Keratinocyte (primary cell): ENCODE results near the gene LSM3. TPM values are rescaled to one million over a fixed set of nuclear protein-coding genes. Genes with fewer than 3 reads are reported as not detected.

Experiments used
- DNase-seq: peaks from one replicate; pipeline ENCODE4 v3.0.0-alpha.2; 2011; ENCODE audit warnings: low read depth, missing footprints, low spot score
- FAIRE-seq: peaks from 2 replicates; lab custom pipeline; 2011; peaks lifted over from hg19 to GRCh38; lab: Jason Lieb, UNC
- H2AFZ ChIP-seq: 2 replicates; pipeline ENCODE4 v1.6.0; 2012; ENCODE audit warnings: low read length, control low read depth, inconsistent platforms; ENCODE audit not compliant: control insufficient read depth
- H3K27ac ChIP-seq: 2 replicates; pipeline ENCODE4 v1.5.1; 2011; ENCODE audit warnings: low read length; ENCODE audit not compliant: control insufficient read depth, insufficient read depth
- H3K27me3 ChIP-seq: 3 replicates; pipeline ENCODE4 v1.6.0; 2011; ENCODE audit warnings: low read length; ENCODE audit not compliant: control insufficient read depth, insufficient read depth; ENCODE audit errors: extremely low read depth
- H3K36me3 ChIP-seq, 2 experiments: 2 replicates in 1 of 2; 3 replicates in 1 of 2; pipeline ENCODE4 v1.5.1; 2011; ENCODE audit warnings: low read length in 2 of 2, mild to moderate bottlenecking in 1 of 2; ENCODE audit not compliant: control insufficient read depth in 2 of 2, insufficient read depth in 2 of 2; ENCODE audit errors: extremely low read depth in 1 of 2
- H3K4me1 ChIP-seq: 3 replicates; pipeline ENCODE4 v1.5.1; 2011; ENCODE audit warnings: low read length; ENCODE audit not compliant: control insufficient read depth, insufficient read depth; ENCODE audit errors: extremely low read depth
- H3K4me2 ChIP-seq: 3 replicates; pipeline ENCODE4 v1.6.0; 2011; ENCODE audit warnings: low read depth, low read length; ENCODE audit not compliant: control insufficient read depth, insufficient read depth; ENCODE audit errors: extremely low read depth
- H3K4me3 ChIP-seq, 3 experiments: fragments of 200-600 bp in 1 of 3; sonication (generic) in 1 of 3; 2 replicates in 2 of 3; 3 replicates in 1 of 3; pipeline ENCODE4 v1.5.1; 2011 to 2016; ENCODE audit warnings: low read length in 3 of 3, mild to moderate bottlenecking in 3 of 3, control low read depth in 2 of 3, inconsistent platforms in 1 of 3, low read depth in 1 of 3, mixed read lengths in 1 of 3, mixed run types in 1 of 3, moderate library complexity in 1 of 3; ENCODE audit not compliant: control insufficient read depth in 2 of 3, insufficient read depth in 2 of 3; ENCODE audit errors: extremely low read depth in 1 of 3
- H3K79me2 ChIP-seq: 2 replicates; pipeline ENCODE4 v1.6.0; 2012; ENCODE audit warnings: low read length; ENCODE audit not compliant: control insufficient read depth, insufficient read depth
- H3K9ac ChIP-seq: 3 replicates; pipeline ENCODE4 v1.6.0; 2011; ENCODE audit warnings: low read length; ENCODE audit not compliant: control insufficient read depth, insufficient read depth; ENCODE audit errors: extremely low read depth
- H3K9me1 ChIP-seq: 3 replicates; pipeline ENCODE4 v1.6.0; 2011; ENCODE audit warnings: low read length; ENCODE audit not compliant: control insufficient read depth, insufficient read depth; ENCODE audit errors: extremely low read depth
- H3K9me3 ChIP-seq: 2 replicates; pipeline ENCODE4 v1.5.1; 2012; ENCODE audit warnings: low read depth, low read length; ENCODE audit not compliant: control insufficient read depth
- H4K20me1 ChIP-seq: 3 replicates; pipeline ENCODE4 v1.6.0; 2011; ENCODE audit warnings: low read length; ENCODE audit not compliant: control insufficient read depth, insufficient read depth; ENCODE audit errors: extremely low read depth
- EZH2 ChIP-seq: IDR thresholded peaks from one replicate; pipeline ENCODE4 v1.6.1; 2012; ENCODE audit warnings: inconsistent platforms, mild to moderate bottlenecking, low read length, moderate library complexity
- dilution Hi-C: fragments of 300-500 bp; cut with MboI; formaldehyde crosslinking; loops from one replicate; pipeline ENCODE4 v1.7.0; 2020; ENCODE audit warnings: low sequenced_read_pairs; ENCODE audit not compliant: extremely low pct_ligation_motif_present
- polyA plus RNA-seq, 5 experiments: library from polyadenylated mRNA; depleted of rRNA in 3 of 5; stranded (reverse) in 3 of 5; stranded (forward) in 1 of 5; unstranded in 1 of 5; fragments of >200 nt; gene quantifications; 1 replicate in 1 of 5; 2 replicates in 3 of 5; 3 replicates in 1 of 5; pipeline versions ENCODE4 v1.2.1 to v1.2.3, GENCODE V29; 2011 to 2012; ENCODE audit warnings: missing spikeins in 2 of 5, low read depth in 1 of 5, low replicate concordance in 1 of 5
- TF ChIP-seq, protein P1 (sequence below), 3 experiments: IDR thresholded peaks in 1 of 3; conservative IDR thresholded peaks in 1 of 3; optimal IDR thresholded peaks in 1 of 3; 2 replicates in 2 of 3; 3 replicates in 1 of 3; pipeline versions ENCODE3 to v1.5.1; 2011; ENCODE audit warnings: low read length in 3 of 3, mild to moderate bottlenecking in 3 of 3, moderate library complexity in 2 of 3, control low read depth in 1 of 3, inconsistent platforms in 1 of 3; ENCODE audit not compliant: insufficient read depth in 2 of 3; ENCODE audit errors: extremely low read depth in 1 of 3

Gene LSM3
- polyA plus RNA-seq, 1 donor (not counting 4 experiments of a cell fraction or from before 2014, with no cell fraction given) = 26.1 TPM

DNA sequence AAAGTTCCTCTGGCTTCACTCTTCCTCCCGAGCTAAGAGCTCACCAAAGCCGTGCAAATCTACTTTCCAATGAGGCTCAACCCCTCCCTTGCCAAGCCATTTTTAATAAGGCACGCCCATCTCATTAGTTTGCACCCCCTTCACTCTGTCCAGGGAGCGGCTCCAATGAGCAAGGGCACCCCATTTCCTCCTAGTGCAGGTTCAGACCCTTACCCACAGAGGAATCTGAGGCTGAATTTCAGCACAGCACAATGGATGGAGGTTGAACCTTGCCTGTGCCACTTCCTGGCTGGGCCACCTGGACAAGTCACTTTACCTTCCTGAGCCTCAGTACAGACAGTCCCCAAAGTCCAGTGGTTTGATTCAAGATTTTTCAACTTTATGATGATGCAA is 25.7 kb upstream of the LSM3 start:
- no peak overlapping the region for H3K9ac ChIP-seq
- TF ChIP-seq EZH2 = no peak
- TF ChIP-seq, protein P1, sequence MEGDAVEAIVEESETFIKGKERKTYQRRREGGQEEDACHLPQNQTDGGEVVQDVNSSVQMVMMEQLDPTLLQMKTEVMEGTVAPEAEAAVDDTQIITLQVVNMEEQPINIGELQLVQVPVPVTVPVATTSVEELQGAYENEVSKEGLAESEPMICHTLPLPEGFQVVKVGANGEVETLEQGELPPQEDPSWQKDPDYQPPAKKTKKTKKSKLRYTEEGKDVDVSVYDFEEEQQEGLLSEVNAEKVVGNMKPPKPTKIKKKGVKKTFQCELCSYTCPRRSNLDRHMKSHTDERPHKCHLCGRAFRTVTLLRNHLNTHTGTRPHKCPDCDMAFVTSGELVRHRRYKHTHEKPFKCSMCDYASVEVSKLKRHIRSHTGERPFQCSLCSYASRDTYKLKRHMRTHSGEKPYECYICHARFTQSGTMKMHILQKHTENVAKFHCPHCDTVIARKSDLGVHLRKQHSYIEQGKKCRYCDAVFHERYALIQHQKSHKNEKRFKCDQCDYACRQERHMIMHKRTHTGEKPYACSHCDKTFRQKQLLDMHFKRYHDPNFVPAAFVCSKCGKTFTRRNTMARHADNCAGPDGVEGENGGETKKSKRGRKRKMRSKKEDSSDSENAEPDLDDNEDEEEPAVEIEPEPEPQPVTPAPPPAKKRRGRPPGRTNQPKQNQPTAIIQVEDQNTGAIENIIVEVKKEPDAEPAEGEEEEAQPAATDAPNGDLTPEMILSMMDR (optimal IDR thresholded peaks at IDR 0.05 in 1 of 3, IDR thresholded peaks at IDR 0.05 in 1 of 3, conservative IDR thresholded peaks at IDR 0.05 in 1 of 3; ENCODE audit: extremely low read depth in 1 of 3, insufficient read depth in 2 of 3, low read length in 3 of 3) = no peak
- no peak overlapping the region for H3K4me2 ChIP-seq
- H3K36me3 ChIP-seq = peaks cover 35 to 61% of the 10 kb centered on the region in 2 experiments
- peaks cover 11% of the 10 kb centered on the region for H3K79me2 ChIP-seq
- H3K27ac ChIP-seq = no peak overlapping the region
- H3K27me3 ChIP-seq = no peaks in the 10 kb centered on the region
- H3K9me3 ChIP-seq = no peaks in the 10 kb centered on the region
- H3K4me3 ChIP-seq = no peak overlapping the region
- H3K4me1 ChIP-seq = peaks cover 28% of the 10 kb centered on the region
- no peaks in the 10 kb centered on the region for H3K9me1 ChIP-seq
- no peak overlapping the region for H2AFZ ChIP-seq
- H4K20me1 ChIP-seq = no peaks in the 10 kb centered on the region
- dilution Hi-C loops = no loop called here
- DNase-seq = no peak
- no peak for FAIRE-seq

DNA sequence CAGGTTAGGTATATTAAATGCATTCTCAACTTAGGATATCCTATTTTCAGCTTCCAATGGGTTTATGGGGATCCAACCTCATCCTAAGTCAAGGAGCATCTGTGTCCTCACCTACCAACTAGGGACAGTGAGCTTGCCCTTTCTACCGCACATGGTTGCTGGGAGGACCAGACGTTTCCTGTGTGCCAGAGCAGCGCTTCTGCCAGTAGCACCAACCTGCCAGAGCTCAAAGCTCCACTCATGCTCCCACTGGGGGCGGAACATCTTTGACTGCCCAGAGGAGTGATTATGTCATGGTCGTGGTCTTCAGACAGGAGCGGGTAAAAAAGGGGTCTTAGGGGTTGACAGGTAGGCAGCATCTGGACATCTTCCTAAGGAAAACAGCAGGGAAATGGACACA is 25.0 kb upstream of the LSM3 start:
- dilution Hi-C loops = no loop called here
- peaks cover 35 to 61% of the 10 kb centered on the region in 2 experiments for H3K36me3 ChIP-seq
- peaks cover 11% of the 10 kb centered on the region for H3K79me2 ChIP-seq

More for the DNA sequence above, 25.0 kb upstream of the LSM3 start:
- no peaks in the 10 kb centered on the region for H3K9me3 ChIP-seq
- no peak for TF ChIP-seq EZH2
- TF ChIP-seq, protein P1 (optimal IDR thresholded peaks at IDR 0.05 in 1 of 3, IDR thresholded peaks at IDR 0.05 in 1 of 3, conservative IDR thresholded peaks at IDR 0.05 in 1 of 3; ENCODE audit: extremely low read depth in 1 of 3, insufficient read depth in 2 of 3, low read length in 3 of 3) = no peak
- no peak overlapping the region for H3K27ac ChIP-seq
- no peak for DNase-seq
- no peak overlapping the region for H3K4me3 ChIP-seq
- no peaks in the 10 kb centered on the region for H3K9me1 ChIP-seq
- H2AFZ ChIP-seq = no peak overlapping the region
- FAIRE-seq = no peak
- no peak overlapping the region for H3K4me2 ChIP-seq
- no peak overlapping the region for H3K9ac ChIP-seq
- H4K20me1 ChIP-seq = no peaks in the 10 kb centered on the region
- H3K27me3 ChIP-seq = no peaks in the 10 kb centered on the region
- peaks cover 28% of the 10 kb centered on the region for H3K4me1 ChIP-seq
